Measurements from ENCODE around the gene RTKN2. TPM values are rescaled to one million over a fixed set of nuclear protein-coding genes. Genes with fewer than 3 reads are reported as not detected.
A peak's percentile ranks its signal among the peaks of the same experiment; 100 is the strongest.

Gene RTKN2
- total and polyA plus RNA-seq, 7 experiments from 2014 or later: 1.4 to 7.8 (median 3.0) TPM

DNA sequence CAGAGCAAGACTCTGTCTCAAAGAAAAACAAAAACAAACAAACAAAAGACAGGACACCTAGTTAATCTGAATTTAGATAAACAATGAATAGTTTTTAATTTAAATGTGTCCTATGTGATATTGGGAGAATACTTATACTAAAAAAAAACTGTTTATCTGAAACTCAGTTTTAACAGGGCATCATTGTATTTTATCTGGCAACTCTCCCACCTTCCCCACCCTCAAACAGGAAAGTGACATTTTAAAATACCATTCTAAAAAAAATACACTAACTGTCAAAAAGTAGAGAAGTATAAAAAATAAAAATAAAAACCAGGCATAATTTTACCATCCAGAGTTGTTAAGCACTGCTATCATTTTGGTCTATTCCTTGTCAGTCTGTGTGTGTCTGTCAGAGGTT lies 119.0 kb downstream of the RTKN2 start:
- no peaks in the 10 kb centered on the region for H3K36me3 ChIP-seq (ENCODE audit: control insufficient read depth in 2 of 3, insufficient read depth in 3 of 3, low read length in 3 of 3)
- Mint-ChIP-seq H3K36me3 (peaks cover 0 to 30% (median 0%) of the 10 kb centered on the region in 5 donors), H3K4me3 (no peak overlapping the region), H3K9me3 (peaks cover 0 to 26% (median 7%) of the 10 kb centered on the region in 11 donors), H3K27me3 (no peaks in the 10 kb centered on the region), H3K27ac (peak overlapping the region in 1 of 9 donors; percentile 18), H3K4me1 (peaks cover 5 to 20% (median 15%) of the 10 kb centered on the region in 7 donors)
- H3K27me3 ChIP-seq (ENCODE audit: control insufficient read depth in 2 of 2, insufficient read depth in 2 of 2, low read length in 2 of 2): no peaks in the 10 kb centered on the region
- H3K9me3 ChIP-seq (ENCODE audit: control insufficient read depth in 2 of 3, low read length in 3 of 3): no peaks in the 10 kb centered on the region
- H3K4me3 ChIP-seq (ENCODE audit: low read length): no peak overlapping the region
- H3K27ac ChIP-seq (ENCODE audit: low read depth, low read length): no peak overlapping the region
- ChIA-PET POLR2A (no interaction called here), CTCF (interaction anchor here (2.4 kb wide), 1 partner anchor 95 kb away, joined by 12 read pairs; no protein-coding TSS in a partner anchor)
- intact Hi-C loops (cut with micrococcal nuclease): loop anchor here in 1 of 2 donors (5.0 kb wide), 2 partner anchors 33 to 48 kb away; no protein-coding TSS in a partner anchor
- ATAC-seq (no peak), DNase-seq (no peak)
- H3K4me1 ChIP-seq (ENCODE audit: control insufficient read depth in 2 of 2, insufficient read depth in 2 of 2, low read length in 2 of 2): peaks cover 0 to 4% of the 10 kb centered on the region in 2 donors

DNA sequence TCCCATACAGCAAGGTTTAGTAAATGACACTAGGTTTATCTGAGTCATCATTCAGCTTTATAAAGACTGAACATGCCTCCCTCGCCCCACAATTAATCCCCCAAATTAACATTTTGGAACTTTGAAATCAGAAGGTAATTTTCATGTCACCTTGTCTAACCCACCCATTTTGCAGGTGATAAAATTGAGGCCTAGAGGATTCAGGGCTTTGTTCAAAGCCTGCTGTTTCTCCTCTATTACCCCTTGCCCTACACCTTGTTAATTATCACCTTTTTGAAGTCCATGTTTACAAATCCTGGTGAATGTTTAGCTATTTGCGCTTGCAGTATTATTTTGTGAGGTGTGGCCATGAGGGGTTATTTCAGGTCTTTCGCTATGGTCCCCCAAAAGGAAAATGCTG lies 120.5 kb downstream of the RTKN2 start:
- POLR2A ChIA-PET: no interaction called here

DNA sequence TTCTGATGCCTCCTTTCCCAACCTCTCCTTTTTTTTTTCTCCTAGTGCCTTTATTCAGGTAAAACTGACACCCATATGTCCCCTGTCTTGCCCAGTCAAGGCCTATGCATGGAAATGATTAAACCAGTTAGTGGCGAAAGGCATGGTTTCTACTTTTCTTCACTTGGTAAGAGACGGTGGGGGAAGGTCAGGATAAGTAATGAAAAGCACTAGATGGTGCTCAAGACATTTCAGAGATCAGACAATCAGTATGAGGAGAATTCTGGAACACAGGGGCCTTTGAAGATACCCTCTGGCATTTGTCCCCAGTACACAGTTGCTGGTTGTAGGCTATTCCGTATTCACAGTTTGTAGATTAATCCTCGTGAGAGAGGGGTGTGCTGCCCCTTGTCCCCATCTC lies 121.2 kb downstream of the RTKN2 start:
- ATAC-seq: no peak
- Histone ChIP-seq H3K27ac (ENCODE audit: low read depth, low read length) (no peak overlapping the region), H3K9me3 (ENCODE audit: control insufficient read depth in 2 of 3, low read length in 3 of 3) (peaks cover 0 to 4% (median 0%) of the 10 kb centered on the region in 3 experiments), H3K27me3 (ENCODE audit: control insufficient read depth in 2 of 2, insufficient read depth in 2 of 2, low read length in 2 of 2) (no peaks in the 10 kb centered on the region), H3K4me3 (ENCODE audit: low read length) (no peak overlapping the region), H3K36me3 (ENCODE audit: control insufficient read depth in 2 of 3, insufficient read depth in 3 of 3, low read length in 3 of 3) (no peaks in the 10 kb centered on the region), H3K4me1 (ENCODE audit: control insufficient read depth in 2 of 2, insufficient read depth in 2 of 2, low read length in 2 of 2) (peaks cover 0 to 4% of the 10 kb centered on the region in 2 donors)
- Mint-ChIP-seq H3K4me1 (peaks cover 0 to 19% (median 12%) of the 10 kb centered on the region in 7 donors), H3K27me3 (no peaks in the 10 kb centered on the region), H3K36me3 (peaks cover 0 to 37% (median 0%) of the 10 kb centered on the region in 5 donors), H3K27ac (peak overlapping the region in 2 of 9 donors; percentile 37 to 47), H3K4me3 (no peak overlapping the region), H3K9me3 (peaks cover 0 to 35% (median 7%) of the 10 kb centered on the region in 11 donors)
- intact Hi-C loops (cut with micrococcal nuclease): loop anchor here in 1 of 2 donors (1.0 to 5.0 kb wide), 3 partner anchors 35 to 98 kb away; no protein-coding TSS in a partner anchor
- DNase-seq: peak in 2 of 9 donors; percentile 7
- ChIA-PET CTCF (interaction anchor here (0.8 to 2.4 kb wide), 3 partner anchors 11 to 109 kb away, joined by 3 to 12 read pairs (median 4); no protein-coding TSS in a partner anchor), POLR2A (no interaction called here)

More for the DNA sequence above, 120.5 kb downstream of the RTKN2 start:
- Histone ChIP-seq H3K36me3 (ENCODE audit: control insufficient read depth in 2 of 3, insufficient read depth in 3 of 3, low read length in 3 of 3) (no peaks in the 10 kb centered on the region), H3K27me3 (ENCODE audit: control insufficient read depth in 2 of 2, insufficient read depth in 2 of 2, low read length in 2 of 2) (no peaks in the 10 kb centered on the region), H3K27ac (ENCODE audit: low read depth, low read length) (no peak overlapping the region), H3K4me1 (ENCODE audit: control insufficient read depth in 2 of 2, insufficient read depth in 2 of 2, low read length in 2 of 2) (peaks cover 0 to 4% of the 10 kb centered on the region in 2 donors), H3K9me3 (ENCODE audit: control insufficient read depth in 2 of 3, low read length in 3 of 3) (peaks cover 0 to 4% (median 0%) of the 10 kb centered on the region in 3 experiments), H3K4me3 (ENCODE audit: low read length) (no peak overlapping the region)
- H3K27ac Mint-ChIP-seq: peak overlapping the region in 5 of 9 donors; percentile 37 to 64 (median 51)
- H3K27me3 Mint-ChIP-seq: no peaks in the 10 kb centered on the region
- no peak overlapping the region for H3K4me3 Mint-ChIP-seq
- DNase-seq (no peak), ATAC-seq (no peak)
- peaks cover 0 to 19% (median 12%) of the 10 kb centered on the region in 7 donors for H3K4me1 Mint-ChIP-seq
- intact Hi-C loops (cut with micrococcal nuclease): loop anchor here in 1 of 2 donors (5.0 kb wide), 2 partner anchors 34 to 49 kb away; no protein-coding TSS in a partner anchor
- CTCF ChIA-PET: interaction anchor here (0.6 to 2.4 kb wide), 5 partner anchors 10 to 535 kb away, joined by 3 to 12 read pairs (median 4); no protein-coding TSS in a partner anchor
- H3K9me3 Mint-ChIP-seq: peaks cover 0 to 31% (median 7%) of the 10 kb centered on the region in 11 donors
- H3K36me3 Mint-ChIP-seq: peaks cover 0 to 31% (median 0%) of the 10 kb centered on the region in 5 donors

DNA sequence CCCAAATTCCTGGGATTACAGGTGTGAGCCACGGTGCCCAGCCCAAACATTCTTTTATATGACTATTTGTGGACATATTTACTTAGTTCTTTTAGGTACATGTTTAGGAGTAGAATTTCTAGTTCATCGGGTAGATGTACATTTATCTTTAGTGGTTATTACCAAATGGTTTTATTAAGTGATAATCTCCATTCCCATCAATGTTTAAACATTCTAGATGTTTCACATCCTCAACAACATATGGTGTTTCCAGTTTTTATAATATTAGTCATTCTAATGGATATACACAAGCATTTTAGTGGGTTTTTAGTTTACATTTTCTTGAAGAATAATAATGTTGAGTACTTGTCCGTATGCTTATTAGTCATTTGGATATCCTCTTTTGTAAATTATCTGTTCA lies 131.7 kb downstream of the RTKN2 start:
- Histone ChIP-seq H3K4me1 (ENCODE audit: control insufficient read depth in 2 of 2, insufficient read depth in 2 of 2, low read length in 2 of 2) (no peaks in the 10 kb centered on the region), H3K27me3 (ENCODE audit: control insufficient read depth in 2 of 2, insufficient read depth in 2 of 2, low read length in 2 of 2) (no peaks in the 10 kb centered on the region), H3K4me3 (ENCODE audit: low read length) (no peak overlapping the region), H3K9me3 (ENCODE audit: control insufficient read depth in 2 of 3, low read length in 3 of 3) (no peaks in the 10 kb centered on the region), H3K36me3 (ENCODE audit: control insufficient read depth in 2 of 3, insufficient read depth in 3 of 3, low read length in 3 of 3) (no peaks in the 10 kb centered on the region), H3K27ac (ENCODE audit: low read depth, low read length) (no peak overlapping the region)
- Mint-ChIP-seq H3K4me1 (peaks cover 0 to 3% (median 0%) of the 10 kb centered on the region in 7 donors), H3K36me3 (peaks cover 0 to 33% (median 8%) of the 10 kb centered on the region in 5 donors), H3K4me3 (no peak overlapping the region), H3K27me3 (no peaks in the 10 kb centered on the region), H3K9me3 (peaks cover 0 to 14% (median 5%) of the 10 kb centered on the region in 11 donors), H3K27ac (no peak overlapping the region)
- ChIA-PET POLR2A (no interaction called here), CTCF (no interaction called here)
- intact Hi-C loops (cut with micrococcal nuclease): no loop called here
- ATAC-seq (no peak), DNase-seq (no peak)

DNA sequence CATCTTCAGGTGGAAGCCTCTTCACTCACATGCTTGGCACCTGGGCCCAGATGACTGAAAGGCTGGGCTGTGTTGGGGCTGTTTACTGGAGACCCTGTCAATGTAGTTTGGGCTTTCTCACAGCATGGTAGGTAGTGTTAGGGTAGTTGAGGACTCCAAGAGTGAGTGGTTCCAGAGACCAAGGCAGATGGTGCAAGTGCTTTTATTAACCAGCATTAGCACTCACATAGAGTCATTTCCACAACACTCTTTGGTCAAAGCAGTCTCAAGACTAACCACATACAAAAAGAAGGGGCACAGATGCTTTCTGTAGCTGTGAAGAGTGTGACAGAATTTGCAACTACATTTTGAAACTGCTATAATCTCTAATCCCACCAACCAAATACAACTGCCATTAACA lies 135.0 kb downstream of the RTKN2 start:
- H3K27me3 ChIP-seq (ENCODE audit: control insufficient read depth in 2 of 2, insufficient read depth in 2 of 2, low read length in 2 of 2): no peaks in the 10 kb centered on the region
- peaks cover 4 to 31% (median 13%) of the 10 kb centered on the region in 5 donors for H3K36me3 Mint-ChIP-seq
- H3K36me3 ChIP-seq (ENCODE audit: control insufficient read depth in 2 of 3, insufficient read depth in 3 of 3, low read length in 3 of 3): no peaks in the 10 kb centered on the region
- no peak overlapping the region for H3K27ac ChIP-seq (ENCODE audit: low read depth, low read length)
- H3K4me1 ChIP-seq (ENCODE audit: control insufficient read depth in 2 of 2, insufficient read depth in 2 of 2, low read length in 2 of 2): no peaks in the 10 kb centered on the region
- intact Hi-C loops (cut with micrococcal nuclease): no loop called here
- H3K4me3 ChIP-seq (ENCODE audit: low read length): no peak overlapping the region
- no peaks in the 10 kb centered on the region for H3K27me3 Mint-ChIP-seq
- H3K4me3 Mint-ChIP-seq: no peak overlapping the region
- CTCF ChIA-PET: no interaction called here
- H3K9me3 Mint-ChIP-seq: peaks cover 3 to 22% (median 13%) of the 10 kb centered on the region in 11 donors
- DNase-seq (no peak), ATAC-seq (no peak)
- H3K9me3 ChIP-seq (ENCODE audit: control insufficient read depth in 2 of 3, low read length in 3 of 3): peaks cover 0 to 5% (median 0%) of the 10 kb centered on the region in 3 experiments
- H3K27ac Mint-ChIP-seq: no peak overlapping the region
- peaks cover 0 to 6% (median 0%) of the 10 kb centered on the region in 7 donors for H3K4me1 Mint-ChIP-seq
- POLR2A ChIA-PET: no interaction called here

Other genes with a start within 250 kb of the RTKN2 start
- gene ZNF365, start 105.5 kb upstream of the RTKN2 start, total RNA-seq: 1 to 10 TPM in 1 of 5 experiments, under 1 TPM in 3, not detected in 1; 0.08 to 2.9 (median 0.28) TPM
- gene ZNF365, start 105.5 kb upstream of the RTKN2 start, polyA plus RNA-seq: not detected

All from naive thymus-derived CD4-positive, alpha-beta T cell (primary cell).